ENCODE measurements around the gene KPNA6.
"Not testable (repeated sequence)": the region's sequence is repeated elsewhere in the genome, so short reads cannot be mapped to it uniquely, and the experiment has no call there.

KPNA6 gene

GRCh38 chr1:32100807-32101708 lies 6.8 kb upstream of the KPNA6 start:
- no peak for DNase-seq

DNA sequence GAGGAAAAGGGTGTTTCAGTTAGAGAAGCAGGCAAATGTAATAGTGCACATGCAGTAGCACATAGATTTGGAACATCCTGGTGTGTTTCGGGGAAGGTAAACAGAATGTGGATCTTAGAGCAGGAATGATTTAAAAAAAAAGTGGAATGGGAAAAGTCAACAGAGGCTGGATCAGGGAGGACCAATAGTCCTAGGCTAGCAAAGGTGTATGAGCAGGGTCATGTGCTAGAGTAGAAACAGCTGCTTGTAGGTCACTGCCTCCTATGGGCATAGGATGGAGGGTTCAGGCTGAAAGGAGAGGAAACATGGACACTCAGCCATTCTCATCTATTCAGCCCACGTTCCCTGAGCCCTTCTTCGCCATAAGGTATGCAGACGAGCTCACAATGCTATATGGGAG lies 3.7 kb upstream of the KPNA6 start:
- DNase-seq, result no peak

- no peak for DNase-seq
These were observed 2.5 kb upstream of the KPNA6 start for GRCh38 chr1:32105338-32105737.

- no peak for DNase-seq
These were observed 1.1 kb upstream of the KPNA6 start for GRCh38 chr1:32106663-32107275.

- no peak for DNase-seq
These were observed 3.3 kb downstream of the KPNA6 start for GRCh38 chr1:32111040-32111623.

DNA sequence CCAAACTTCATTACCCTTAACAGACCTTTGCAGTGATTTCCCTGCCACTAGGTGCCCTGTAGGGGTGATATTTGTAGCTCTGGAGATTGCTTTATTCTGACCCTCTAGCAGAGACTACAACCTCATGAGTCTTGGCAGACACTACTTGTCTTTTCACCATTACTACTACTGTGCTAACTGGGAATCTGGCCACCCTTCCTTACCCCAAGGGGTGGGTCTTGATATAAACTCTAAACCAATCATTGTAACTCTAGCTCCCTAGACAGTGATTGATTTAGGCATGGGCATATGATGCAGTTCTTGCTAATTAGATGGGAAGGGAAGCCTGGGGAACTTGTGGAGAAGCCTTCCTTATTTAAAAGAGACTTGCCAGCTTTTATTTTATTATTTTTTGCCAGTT lies 3.9 kb downstream of the KPNA6 start:
- DNase-seq, result no peak

GRCh38 chr1:32112806-32113375 lies 5.0 kb downstream of the KPNA6 start:
- no peak for DNase-seq

GRCh38 chr1:32113436-32113835 lies 5.6 kb downstream of the KPNA6 start:
- not testable (repeated sequence) for DNase-seq

DNA sequence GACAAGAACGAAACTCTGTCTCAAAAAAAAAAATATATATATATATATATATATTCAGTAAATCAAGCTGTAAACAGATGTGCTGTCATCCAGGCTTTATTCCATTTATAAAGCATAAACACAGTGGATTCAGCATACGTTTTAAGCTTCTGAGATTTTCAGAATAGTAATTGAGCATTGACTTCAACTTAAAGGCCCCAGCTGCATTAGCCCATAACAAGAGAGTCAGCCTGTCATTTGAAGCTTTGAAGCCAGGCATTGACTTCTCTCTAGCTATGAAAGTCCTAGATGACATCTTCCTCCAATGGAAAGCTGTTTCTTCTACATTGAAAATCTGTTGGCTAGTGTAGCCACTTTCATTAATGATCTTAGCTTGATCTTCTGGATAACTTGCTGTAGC lies 6.6 kb downstream of the KPNA6 start:
- DNase-seq, result no peak

- no peak for DNase-seq
These were observed 7.6 kb downstream of the KPNA6 start for GRCh38 chr1:32115496-32115895.

- no peak for DNase-seq
These were observed 8.7 kb downstream of the KPNA6 start for GRCh38 chr1:32116531-32116930.

DNA sequence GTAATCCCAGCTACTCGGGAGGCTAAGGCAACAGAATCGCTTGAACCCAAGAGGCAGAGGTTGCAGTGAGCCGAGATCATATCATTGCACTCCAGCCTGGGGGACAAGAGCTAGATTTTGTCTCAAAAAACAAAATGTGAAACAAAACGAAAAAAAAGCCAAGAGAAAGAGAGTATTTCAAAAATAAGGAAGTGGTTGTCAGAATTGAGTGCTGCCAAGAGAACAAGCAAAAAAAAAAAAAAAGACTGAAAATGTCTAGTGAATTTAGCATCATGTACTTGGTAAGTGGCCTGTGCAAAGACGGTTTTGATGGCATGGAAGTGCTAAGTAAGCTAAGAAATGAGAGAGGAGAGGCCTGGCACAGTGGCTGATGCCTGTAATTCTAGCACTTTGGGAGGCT lies 14.3 kb downstream of the KPNA6 start:
- DNase-seq, result no peak

- DNase-seq, result not testable (repeated sequence)
These were observed 15.5 kb downstream of the KPNA6 start for GRCh38 chr1:32123361-32123760.

GRCh38 chr1:32125313-32125712 lies 17.5 kb downstream of the KPNA6 start:
- DNase-seq, result no peak

- no peak for DNase-seq
These were observed 18.9 kb downstream of the KPNA6 start for GRCh38 chr1:32126770-32127169.

DNA sequence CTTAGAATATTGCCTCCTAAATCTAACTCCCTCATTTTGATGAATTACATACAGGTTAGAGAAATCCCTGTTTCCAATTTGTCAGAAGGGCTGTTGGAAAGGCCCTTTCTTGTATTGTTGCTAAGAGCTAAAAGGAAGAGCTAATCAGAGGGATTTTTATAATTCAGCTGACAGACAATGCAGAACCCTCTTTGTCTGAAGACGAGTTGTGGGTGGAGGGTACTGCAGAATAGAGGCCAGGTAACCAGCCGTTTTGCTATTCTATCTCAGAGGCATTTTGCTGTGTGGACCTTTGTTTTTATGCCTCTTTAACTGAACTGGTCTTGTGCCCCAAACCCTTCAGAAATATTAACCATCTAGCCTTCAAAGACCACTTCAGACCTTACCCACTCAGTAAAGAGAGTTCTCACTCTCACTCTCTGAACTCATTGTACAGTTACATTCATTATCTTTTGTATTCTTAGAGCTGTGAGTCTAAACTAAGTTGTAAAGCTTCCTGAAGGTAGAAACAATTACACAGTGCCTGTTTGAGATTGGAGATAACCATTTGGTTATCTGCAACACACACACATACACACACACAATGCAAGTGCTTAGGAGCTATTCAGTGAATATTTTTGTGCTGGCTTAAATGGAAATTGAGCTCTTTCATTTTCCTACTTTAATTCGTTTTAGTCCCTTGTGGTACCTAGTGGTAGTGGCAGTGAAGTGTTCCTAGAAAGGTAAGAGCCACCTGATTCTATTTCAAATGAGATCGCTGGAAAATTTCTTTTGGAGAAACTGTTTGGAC lies 19.7 kb downstream of the KPNA6 start:
- DNase-seq, result no peak

GRCh38 chr1:32128479-32128878 lies 20.6 kb downstream of the KPNA6 start:
- no peak for DNase-seq

- no peak for DNase-seq
These were observed 21.1 kb downstream of the KPNA6 start for GRCh38 chr1:32128964-32129363.

DNA sequence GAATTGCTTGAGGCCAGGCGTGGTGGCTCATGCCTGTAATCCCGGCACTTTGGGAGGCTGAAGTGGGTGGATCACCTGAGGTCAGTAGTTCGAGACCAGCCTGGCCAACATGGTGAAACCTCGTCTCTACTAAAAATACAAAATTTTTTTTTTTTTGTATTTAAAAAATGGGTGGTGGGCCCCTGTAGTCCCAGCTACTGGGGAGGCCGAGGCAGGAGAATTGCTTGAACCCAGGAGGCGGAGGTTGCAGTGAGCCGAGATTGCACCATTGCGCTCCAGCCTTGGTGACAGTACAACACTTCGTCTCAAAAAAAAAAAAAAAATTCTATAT lies 26.1 kb downstream of the KPNA6 start:
- not testable (repeated sequence) for DNase-seq

DNA sequence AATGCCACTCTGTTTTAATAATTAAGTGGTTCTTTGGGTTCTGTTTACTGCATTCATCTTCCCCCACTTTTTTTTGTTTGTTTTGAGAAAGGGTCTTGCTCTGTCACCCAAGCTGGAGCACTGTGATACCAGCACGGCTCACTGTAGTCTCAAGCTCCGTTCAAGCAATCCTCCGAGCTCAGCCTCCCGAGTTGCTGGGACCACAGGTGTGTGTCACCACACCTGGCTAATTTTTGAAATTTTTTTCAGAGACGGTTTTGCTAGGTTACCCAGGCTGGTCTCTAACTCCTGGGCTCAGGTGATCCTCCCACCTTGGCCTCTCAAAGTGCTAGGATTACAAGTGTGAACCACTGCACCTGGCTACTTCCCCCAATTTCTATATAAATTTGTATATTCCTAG lies 29.3 kb downstream of the KPNA6 start:
- DNase-seq, result no peak

GRCh38 chr1:32138965-32139364 lies 31.1 kb downstream of the KPNA6 start:
- DNase-seq, result no peak

DNA sequence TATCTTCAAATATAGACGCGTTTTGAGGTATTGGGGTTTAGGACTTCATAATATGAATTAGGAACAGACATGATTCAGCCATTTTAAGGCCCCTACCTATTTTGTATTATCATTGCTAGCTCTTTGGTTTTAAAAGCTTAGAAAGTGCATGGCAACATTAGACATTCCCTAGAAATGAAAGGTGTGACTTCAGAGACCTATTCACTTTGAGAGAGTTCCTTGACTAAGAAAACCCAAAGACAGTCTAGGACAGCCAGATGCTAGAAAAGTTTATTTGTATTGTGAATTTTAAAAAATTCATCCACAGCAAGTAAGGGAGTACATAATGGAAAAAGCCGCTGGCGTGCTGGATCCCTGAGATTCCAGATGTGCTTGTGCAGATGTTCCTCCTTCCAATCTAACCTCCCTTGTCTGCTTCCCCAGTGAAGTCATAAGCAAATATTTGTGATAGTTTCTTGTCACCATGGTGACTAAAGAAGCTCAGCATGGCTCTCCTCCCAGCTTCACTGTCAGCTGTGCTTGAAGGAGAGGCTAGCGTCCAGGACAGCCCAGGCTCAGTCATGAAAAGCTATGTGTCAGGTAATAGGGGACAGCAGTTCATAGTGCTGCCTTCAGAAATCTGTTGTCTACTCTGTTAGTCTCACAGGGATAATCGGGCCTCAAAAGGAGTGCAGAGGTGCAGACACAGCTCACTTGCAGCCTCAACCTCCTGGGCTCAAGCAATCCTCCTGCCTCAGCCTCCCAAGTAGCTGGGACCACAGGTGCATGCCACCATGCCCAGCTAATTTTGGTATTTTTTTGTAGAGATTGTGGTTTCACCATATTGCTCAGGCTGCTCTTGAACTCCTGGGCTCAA lies 34.8 kb downstream of the KPNA6 start:
- DNase-seq, result no peak

All from stimulated activated naive CD4-positive, alpha-beta T cell treated with Interleukin-2 at 50 U/mL for 16 hours (primary cell).